ENCODE measurements around the gene ADAMTSL2. TPM values are rescaled to one million over a fixed set of nuclear protein-coding genes. Genes with fewer than 3 reads are reported as not detected.

The ADAMTSL2 gene
- polyA plus RNA-seq, 2 of the 4 experiments (the other 2 are of a cell fraction) = not detected

DNA sequence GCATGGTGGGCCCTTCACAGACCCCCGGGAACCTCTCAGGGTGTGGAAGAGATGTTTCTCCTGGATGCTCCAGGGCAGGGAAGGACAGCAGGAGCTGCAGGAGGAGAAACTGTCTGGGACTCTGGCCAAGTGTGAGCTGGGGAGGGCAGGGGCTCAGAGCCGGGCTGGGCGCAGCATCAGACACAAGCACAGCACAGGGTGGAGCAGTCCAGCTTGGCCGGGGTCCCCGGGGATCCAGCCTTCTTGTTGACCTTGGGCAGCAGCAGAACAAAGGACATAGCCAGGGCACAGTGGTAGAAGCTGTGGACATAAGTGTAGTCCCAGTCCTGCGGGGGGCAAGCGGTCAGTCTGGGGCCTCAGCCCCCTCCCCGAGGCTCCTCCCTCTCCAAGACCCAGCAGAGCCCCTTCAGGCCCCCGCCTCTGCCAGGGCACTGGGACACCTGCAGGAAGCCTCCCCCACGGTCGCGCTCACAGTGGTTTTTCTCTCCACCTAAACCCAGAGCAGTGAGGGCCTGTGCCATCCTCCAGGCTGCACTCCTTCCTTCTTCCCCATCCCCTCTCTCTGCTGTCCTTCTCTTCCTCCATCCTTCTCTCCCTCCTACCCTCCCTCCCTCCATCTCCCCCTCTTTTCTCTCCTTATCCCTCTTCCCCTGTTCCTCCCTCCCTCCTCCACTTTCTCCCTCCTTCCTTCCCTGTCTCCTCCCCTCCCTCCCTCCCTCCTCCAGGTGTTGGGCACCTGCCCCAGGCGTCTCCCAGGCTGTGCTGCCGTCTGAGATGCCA lies 19.9 kb upstream of the ADAMTSL2 start:
- no peak for ATAC-seq

GRCh38 chr9:133515240-133515610 lies 19.3 kb upstream of the ADAMTSL2 start:
- Histone ChIP-seq H3K4me3 (no peak overlapping the region), H3K27ac (no peak overlapping the region), H3K9me3 (no peaks in the 10 kb centered on the region), H3K4me2 (no peak overlapping the region), H3K4me1 (no peaks in the 10 kb centered on the region)
- POLR2A ChIA-PET = no interaction called here
- WGBS (ENCODE audit: missing lambda C conversion rate) = 89% methylated on average over 5 of the region's 10 CpGs
- DNase-seq (ENCODE audit: low read depth in 1 of 2, low spot score in 1 of 2) (no peak), FAIRE-seq (no peak), ATAC-seq (no peak)
- TF ChIP-seq MAZ (IDR thresholded peaks at IDR 0.05; ENCODE audit: borderline replicate concordance, low read depth, low read length) (no peak), KDM5A (IDR thresholded peaks at IDR 0.05) (no peak), HOXB13 (CRISPR knock-in tag; IDR thresholded peaks at IDR 0.05; ENCODE audit: low read depth) (no peak), EHMT2 (IDR thresholded peaks at IDR 0.05; ENCODE audit: low read depth) (no peak), TP53 (CRISPR knock-in tag; IDR thresholded peaks at IDR 0.05) (no peak), SMC3 (IDR thresholded peaks at IDR 0.05) (no peak), KDM1A (IDR thresholded peaks at IDR 0.05; ENCODE audit: low read depth) (no peak), HMGXB4 (CRISPR knock-in tag; IDR thresholded peaks at IDR 0.05; ENCODE audit: borderline replicate concordance) (no peak), JUN (IDR thresholded peaks at IDR 0.05) (no peak), FOSL2 (IDR thresholded peaks at IDR 0.05) (no peak), FOSL2 (CRISPR knock-in tag; IDR thresholded peaks at IDR 0.05) (no peak), MYC (IDR thresholded peaks at IDR 0.05; ENCODE audit: borderline replicate concordance, low read length) (no peak), EHF (CRISPR knock-in tag; IDR thresholded peaks at IDR 0.05) (no peak)
- CTCF ChIA-PET = no interaction called here

More for the DNA sequence above, 19.9 kb upstream of the ADAMTSL2 start:
- Histone ChIP-seq H3K27ac (no peak overlapping the region), H3K4me2 (no peak overlapping the region), H3K4me1 (peaks cover 5% of the 10 kb centered on the region), H3K4me3 (no peak overlapping the region), H3K9me3 (no peaks in the 10 kb centered on the region)
- FAIRE-seq = no peak
- DNase-seq (ENCODE audit: low read depth in 1 of 2, low spot score in 1 of 2) = no peak
- 55% methylated on average over 11 of the region's 14 CpGs for WGBS (ENCODE audit: missing lambda C conversion rate)
- TF ChIP-seq RCOR1 (IDR thresholded peaks at IDR 0.05; ENCODE audit: low read depth, low read length) (no peak), ZC3H11A (IDR thresholded peaks at IDR 0.05) (no peak), RFX5 (IDR thresholded peaks at IDR 0.05) (no peak), KDM5A (IDR thresholded peaks at IDR 0.05) (no peak), MYC (IDR thresholded peaks at IDR 0.05; ENCODE audit: borderline replicate concordance, low read length) (no peak), FOXS1 (CRISPR knock-in tag; IDR thresholded peaks at IDR 0.05) (no peak), NPAS2 (CRISPR knock-in tag; IDR thresholded peaks at IDR 0.05; ENCODE audit: borderline replicate concordance) (no peak), FOSL2 (IDR thresholded peaks at IDR 0.05) (no peak), FOSL2 (CRISPR knock-in tag; IDR thresholded peaks at IDR 0.05) (no peak), RAD21 (conservative IDR thresholded peaks at IDR 0.05 in 1 of 2, IDR thresholded peaks at IDR 0.05 in 1 of 2) (no peak), BHLHE40 (IDR thresholded peaks at IDR 0.05; ENCODE audit: low read depth, low read length) (no peak), ZNF302 (CRISPR knock-in tag; IDR thresholded peaks at IDR 0.05) (no peak), SREBF2 (IDR thresholded peaks at IDR 0.05) (no peak), HMGXB4 (CRISPR knock-in tag; IDR thresholded peaks at IDR 0.05; ENCODE audit: borderline replicate concordance) (no peak), HOXB5 (CRISPR knock-in tag; IDR thresholded peaks at IDR 0.05) (no peak)
- TF ChIP-seq, protein P1, sequence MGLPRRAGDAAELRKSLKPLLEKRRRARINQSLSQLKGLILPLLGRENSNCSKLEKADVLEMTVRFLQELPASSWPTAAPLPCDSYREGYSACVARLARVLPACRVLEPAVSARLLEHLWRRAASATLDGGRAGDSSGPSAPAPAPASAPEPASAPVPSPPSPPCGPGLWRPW (IDR thresholded peaks at IDR 0.05) = no peak
- TF ChIP-seq, protein P2, sequence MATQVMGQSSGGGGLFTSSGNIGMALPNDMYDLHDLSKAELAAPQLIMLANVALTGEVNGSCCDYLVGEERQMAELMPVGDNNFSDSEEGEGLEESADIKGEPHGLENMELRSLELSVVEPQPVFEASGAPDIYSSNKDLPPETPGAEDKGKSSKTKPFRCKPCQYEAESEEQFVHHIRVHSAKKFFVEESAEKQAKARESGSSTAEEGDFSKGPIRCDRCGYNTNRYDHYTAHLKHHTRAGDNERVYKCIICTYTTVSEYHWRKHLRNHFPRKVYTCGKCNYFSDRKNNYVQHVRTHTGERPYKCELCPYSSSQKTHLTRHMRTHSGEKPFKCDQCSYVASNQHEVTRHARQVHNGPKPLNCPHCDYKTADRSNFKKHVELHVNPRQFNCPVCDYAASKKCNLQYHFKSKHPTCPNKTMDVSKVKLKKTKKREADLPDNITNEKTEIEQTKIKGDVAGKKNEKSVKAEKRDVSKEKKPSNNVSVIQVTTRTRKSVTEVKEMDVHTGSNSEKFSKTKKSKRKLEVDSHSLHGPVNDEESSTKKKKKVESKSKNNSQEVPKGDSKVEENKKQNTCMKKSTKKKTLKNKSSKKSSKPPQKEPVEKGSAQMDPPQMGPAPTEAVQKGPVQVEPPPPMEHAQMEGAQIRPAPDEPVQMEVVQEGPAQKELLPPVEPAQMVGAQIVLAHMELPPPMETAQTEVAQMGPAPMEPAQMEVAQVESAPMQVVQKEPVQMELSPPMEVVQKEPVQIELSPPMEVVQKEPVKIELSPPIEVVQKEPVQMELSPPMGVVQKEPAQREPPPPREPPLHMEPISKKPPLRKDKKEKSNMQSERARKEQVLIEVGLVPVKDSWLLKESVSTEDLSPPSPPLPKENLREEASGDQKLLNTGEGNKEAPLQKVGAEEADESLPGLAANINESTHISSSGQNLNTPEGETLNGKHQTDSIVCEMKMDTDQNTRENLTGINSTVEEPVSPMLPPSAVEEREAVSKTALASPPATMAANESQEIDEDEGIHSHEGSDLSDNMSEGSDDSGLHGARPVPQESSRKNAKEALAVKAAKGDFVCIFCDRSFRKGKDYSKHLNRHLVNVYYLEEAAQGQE (IDR thresholded peaks at IDR 0.05) = no peak
- CTCF ChIA-PET = no interaction called here
- POLR2A ChIA-PET = no interaction called here
